ENCODE data around the gene ZNF423.

Gene ZNF423

DNA sequence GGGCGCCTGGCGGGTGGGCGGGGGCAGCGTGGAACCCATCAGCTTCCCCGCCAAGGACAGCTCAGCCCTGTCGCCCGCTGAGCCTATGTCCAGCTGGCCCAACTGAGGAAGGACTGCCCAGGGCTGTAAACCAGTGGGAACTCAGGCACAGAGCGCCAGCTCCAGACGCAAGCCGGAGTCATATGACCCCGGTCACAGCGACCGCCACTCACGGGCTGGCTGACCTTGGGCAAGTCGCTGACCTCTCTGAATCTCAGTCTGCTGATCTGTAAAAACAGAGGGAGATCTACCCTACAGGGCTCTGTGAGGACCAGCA lies 312.3 kb downstream of the ZNF423 start:
- in situ Hi-C loops (cut with MboI; ENCODE audit: low sequenced_read_pairs) = no loop called here

DNA sequence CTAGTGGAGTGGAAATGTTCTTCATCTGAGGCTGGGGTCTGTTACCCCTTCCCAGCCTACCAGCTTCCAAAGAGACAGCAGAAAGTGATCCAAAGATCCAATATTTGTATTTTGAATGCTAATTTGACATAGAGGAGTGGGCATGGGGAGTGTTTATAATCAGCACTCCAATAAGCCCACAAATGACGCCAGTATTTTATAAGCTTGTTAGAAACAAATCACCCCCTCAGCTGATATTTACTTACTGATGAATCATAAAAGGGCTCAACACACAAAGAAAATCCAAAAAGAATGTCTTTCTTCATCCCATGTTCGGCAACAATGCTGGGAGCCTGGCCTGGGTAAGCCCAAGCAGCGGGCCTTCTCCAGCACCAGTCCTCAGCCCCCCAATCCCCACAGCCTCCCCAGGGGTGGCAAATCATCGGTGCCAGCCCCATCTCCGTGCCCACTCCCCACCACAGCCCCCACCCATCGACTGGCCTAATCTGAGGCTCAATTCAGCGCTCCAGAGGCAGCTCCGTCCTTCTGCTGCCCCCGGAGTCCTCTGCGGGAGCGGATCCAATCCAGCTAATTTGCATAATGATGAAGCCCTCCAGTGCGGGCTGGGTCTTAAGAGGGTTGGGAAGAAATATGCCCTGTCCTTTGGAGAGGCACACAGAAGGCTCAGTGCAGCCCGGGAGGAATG lies 312.8 kb downstream of the ZNF423 start:
- in situ Hi-C loops (cut with MboI; ENCODE audit: low sequenced_read_pairs) = no loop called here

DNA sequence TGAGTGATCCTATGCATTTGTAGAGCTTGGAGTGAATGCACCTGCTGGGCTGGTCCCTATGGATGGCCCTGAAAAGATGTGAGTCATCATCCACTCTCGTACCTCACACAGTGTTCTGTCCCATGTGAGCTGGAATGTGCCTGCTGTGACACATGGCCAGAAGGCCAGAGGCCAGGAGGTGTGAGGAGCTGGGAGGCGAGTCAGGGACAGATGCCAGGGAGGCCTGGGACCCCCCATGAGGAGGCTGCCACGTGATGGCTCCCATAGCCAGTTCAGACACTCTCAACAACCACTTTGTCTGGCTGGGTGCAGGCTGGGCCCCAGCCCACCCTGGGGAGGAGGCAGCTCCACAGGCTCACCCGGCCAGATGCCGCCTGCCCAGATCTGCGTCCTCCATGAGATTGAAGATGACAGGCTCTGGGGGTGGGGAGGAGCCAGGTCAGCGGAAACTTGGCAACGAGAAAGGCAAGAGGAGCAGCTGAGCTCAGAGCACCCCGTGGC lies 313.5 kb downstream of the ZNF423 start:
- in situ Hi-C loops (cut with MboI; ENCODE audit: low sequenced_read_pairs) = no loop called here

DNA sequence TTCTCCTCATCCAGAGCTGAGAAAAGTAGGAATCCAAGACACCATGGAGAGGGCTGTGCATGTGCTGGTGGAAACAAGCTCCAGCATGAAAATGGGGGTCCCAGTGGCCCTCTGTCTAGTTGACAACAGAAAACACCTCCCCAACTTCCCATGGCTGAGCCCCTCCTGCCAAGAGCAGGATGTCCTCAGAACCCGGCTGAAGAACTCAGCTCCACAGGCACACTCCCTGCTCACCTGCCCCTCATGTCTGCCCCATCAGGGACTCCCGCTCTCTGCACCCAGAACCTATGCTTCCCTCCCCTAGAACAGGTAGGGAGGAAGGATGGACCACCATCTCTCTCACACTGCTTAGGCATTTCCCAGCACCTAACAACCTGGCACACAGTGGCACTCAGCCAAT lies 315.1 kb downstream of the ZNF423 start:
- in situ Hi-C loops (cut with MboI; ENCODE audit: low sequenced_read_pairs) = no loop called here

DNA sequence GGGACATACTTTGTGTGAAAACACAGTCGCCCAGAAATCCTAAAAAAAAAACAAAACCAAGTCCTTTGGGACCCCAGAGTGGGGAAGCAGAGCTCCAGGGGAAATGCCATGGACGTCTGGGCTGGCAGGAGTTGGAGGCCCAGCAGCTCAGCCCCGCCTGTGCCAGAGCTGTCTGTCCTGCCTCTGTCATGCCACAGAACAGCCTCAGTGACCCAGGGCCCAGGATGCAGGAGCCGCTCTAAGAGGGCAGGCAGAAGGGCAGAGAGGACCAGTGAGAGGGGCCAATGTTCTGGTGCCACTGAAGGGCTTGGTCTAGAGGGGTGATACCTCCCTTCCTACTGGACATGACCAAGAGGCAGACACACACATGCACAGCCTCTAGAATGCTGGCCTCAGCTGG lies 316.2 kb downstream of the ZNF423 start:
- in situ Hi-C loops (cut with MboI; ENCODE audit: low sequenced_read_pairs) = no loop called here

DNA sequence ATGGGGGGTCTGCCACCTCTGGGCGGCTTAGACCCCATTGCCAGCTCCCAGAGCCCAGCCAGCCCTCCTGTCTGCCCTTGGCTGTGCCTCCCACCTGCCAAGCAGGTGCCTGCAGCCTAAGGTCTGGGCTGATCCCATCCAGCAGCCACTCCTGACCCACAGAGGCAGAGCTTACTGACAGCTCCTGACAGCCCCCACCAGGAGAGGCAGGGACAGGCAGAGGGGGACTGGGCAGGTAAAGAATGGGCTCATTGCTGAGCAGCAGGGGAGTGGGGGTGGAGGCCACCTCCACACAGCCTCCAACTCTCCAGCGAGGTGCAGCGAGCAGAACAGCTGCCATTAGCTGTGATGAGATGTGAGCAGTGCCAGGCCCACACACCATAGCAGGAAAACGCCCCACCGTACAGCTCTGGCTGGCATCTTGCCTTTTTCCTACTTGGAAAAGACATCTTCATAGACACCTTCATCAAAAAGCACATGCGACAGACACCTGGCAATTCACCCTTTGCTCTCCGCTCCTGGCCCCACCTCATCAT lies 317.9 kb downstream of the ZNF423 start:
- in situ Hi-C loops (cut with MboI; ENCODE audit: low sequenced_read_pairs) = no loop called here

DNA sequence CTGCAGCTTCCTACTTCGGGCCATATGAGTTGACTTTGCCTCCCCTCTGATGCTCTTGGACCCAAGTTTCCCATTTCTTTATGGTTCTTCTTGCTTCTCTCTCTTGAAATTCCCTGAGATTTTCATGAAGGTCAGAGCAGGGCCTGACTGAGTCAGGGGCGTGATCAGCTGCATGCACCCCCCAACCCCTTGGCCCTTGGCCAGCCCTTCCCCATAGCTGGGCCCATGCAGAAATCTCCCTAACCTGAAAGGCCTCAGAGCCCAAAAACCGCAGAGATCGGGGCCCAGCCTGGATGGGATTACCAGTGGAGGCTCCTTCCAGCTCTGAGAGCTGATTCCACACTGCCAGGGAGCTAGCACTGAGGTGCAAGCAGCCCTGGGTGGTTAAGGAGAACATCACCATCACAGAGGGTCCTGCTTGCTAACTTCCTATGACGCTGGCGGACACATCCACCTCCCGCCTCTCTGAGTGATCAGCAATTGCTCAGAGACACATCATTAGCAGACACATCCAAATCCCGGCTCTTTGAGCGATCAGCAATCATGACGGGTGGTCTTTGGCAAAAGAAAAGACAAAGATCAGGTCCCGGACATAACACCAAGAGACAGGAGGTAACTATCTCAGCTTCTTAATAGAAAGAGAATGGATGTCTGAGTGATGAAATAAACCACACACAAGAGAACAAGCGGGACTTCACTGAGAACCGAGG lies 320.9 kb downstream of the ZNF423 start:
- in situ Hi-C loops (cut with MboI; ENCODE audit: low sequenced_read_pairs) = no loop called here

GRCh38 chr16:49533422-49533821 lies 322.5 kb downstream of the ZNF423 start:
- in situ Hi-C loops (cut with MboI; ENCODE audit: low sequenced_read_pairs) = no loop called here

GRCh38 chr16:49532873-49533272 lies 323.0 kb downstream of the ZNF423 start:
- in situ Hi-C loops (cut with MboI; ENCODE audit: low sequenced_read_pairs) = no loop called here

- in situ Hi-C loops (cut with MboI; ENCODE audit: low sequenced_read_pairs) = no loop called here
These were observed 323.7 kb downstream of the ZNF423 start for GRCh38 chr16:49531931-49532840.

GRCh38 chr16:49531425-49531824 lies 324.5 kb downstream of the ZNF423 start:
- in situ Hi-C loops (cut with MboI; ENCODE audit: low sequenced_read_pairs) = no loop called here

DNA sequence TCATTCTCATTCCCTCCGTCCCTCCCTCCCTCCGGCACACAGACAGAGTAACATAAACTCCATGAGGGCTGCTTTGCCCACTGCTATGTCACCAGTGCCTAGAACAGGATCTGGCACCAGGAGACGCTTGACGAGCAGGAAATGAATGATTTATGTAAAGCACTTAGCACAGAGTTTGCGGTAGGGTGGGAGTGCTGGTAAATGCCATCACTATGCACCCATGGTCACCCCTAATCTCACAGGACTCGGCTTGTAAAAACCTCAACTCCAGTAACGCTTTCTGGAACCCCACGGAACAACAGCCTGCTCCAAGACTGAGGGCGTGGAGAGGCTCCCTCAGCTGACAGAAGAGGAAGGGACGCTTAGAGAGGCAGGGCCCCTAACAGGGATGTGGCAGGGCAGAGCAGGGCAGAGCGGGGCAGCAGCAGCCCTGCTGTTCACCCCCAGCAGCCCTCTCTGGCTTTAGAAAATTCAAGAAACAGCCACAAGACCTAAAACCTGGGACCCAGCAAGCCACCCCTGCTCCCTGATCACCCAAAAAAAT lies 325.4 kb downstream of the ZNF423 start:
- in situ Hi-C loops (cut with MboI; ENCODE audit: low sequenced_read_pairs) = no loop called here

GRCh38 chr16:49529411-49530045 lies 326.4 kb downstream of the ZNF423 start:
- in situ Hi-C loops (cut with MboI; ENCODE audit: low sequenced_read_pairs) = no loop called here

- in situ Hi-C loops (cut with MboI; ENCODE audit: low sequenced_read_pairs) = no loop called here
These were observed 327.0 kb downstream of the ZNF423 start for GRCh38 chr16:49528866-49529288.

DNA sequence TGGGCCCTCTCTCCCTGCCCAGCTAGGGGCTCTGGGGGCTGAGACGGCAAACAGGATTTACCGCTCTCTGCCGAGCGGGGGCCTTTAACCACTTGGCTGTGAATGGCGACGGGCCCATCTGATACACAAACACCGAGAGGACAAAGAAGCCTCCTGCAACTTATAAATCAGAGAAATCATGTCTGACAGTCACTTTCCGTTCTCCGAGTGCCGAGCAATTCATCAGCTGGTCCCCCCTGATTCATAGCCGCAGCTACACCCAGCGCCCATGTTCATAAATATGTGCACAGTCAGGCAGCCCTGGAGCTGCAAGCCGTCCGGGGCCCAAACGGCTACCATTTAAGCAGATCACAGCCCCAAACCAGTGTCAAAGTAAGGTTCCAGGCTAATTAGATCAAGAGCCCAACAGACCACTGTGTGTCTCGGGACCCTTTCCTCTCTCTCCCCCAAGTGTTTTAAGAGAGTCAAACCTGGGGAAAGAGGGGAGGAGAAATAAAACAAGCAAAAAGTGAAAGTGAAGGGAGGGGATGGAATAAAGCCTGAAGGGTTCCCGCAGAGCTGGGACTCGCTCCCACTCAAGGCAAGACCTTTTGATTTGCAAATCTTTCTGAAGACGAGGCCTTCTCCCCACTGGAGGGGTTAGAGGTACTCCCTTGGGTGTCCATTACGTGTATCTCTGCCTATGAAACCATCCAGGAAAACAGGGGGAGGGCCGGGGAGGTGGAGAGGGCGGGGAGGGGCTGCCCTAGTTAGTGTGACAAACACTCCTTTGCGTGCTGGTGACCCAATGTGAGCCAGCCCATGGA lies 327.6 kb downstream of the ZNF423 start:
- in situ Hi-C loops (cut with MboI; ENCODE audit: low sequenced_read_pairs) = no loop called here

DNA sequence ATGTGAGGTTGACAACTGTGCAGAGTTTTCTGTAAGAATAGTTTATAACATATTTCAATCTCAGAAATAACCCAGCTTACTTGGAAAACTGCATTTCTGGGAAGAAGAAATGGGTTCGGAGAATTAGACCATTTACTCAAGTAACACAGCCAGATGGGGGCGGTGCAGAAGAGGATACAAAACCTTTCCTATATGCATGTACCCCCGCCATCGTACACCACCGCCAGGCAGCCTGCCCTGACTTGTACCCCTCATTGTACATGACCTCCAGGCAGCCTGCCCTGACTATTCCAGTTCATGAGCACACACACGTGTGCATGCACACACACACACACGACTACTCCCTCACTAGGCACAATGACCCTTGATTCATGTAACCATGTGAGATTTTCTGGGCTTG lies 328.3 kb downstream of the ZNF423 start:
- in situ Hi-C loops (cut with MboI; ENCODE audit: low sequenced_read_pairs) = no loop called here

DNA sequence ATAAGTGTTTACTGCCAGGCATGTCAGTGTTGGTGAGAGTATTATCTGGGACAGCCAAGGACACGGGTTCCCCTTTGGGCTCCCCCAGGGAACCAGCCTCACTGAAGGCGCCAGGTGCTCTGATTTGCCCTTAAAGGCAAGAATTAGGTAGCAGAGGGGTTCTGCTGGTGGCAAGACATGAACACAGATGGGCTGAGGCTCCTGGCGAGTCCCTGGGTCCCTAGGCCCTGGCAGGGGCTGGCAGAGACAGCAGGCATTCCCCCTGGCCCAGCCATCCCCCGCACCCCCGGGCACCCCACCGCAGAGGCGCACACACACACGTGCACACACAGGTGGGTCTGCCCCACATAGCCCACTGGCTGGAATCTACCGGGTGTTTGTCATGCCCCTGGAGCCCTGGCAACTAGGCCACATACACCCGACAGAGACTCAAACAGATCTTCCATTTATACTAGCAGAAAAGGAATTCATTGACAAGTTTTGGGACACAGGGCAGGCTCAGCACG lies 329.0 kb downstream of the ZNF423 start:
- in situ Hi-C loops (cut with MboI; ENCODE audit: low sequenced_read_pairs) = no loop called here

GRCh38 chr16:49524947-49525315 lies 331.0 kb downstream of the ZNF423 start:
- in situ Hi-C loops (cut with MboI; ENCODE audit: low sequenced_read_pairs) = no loop called here

DNA sequence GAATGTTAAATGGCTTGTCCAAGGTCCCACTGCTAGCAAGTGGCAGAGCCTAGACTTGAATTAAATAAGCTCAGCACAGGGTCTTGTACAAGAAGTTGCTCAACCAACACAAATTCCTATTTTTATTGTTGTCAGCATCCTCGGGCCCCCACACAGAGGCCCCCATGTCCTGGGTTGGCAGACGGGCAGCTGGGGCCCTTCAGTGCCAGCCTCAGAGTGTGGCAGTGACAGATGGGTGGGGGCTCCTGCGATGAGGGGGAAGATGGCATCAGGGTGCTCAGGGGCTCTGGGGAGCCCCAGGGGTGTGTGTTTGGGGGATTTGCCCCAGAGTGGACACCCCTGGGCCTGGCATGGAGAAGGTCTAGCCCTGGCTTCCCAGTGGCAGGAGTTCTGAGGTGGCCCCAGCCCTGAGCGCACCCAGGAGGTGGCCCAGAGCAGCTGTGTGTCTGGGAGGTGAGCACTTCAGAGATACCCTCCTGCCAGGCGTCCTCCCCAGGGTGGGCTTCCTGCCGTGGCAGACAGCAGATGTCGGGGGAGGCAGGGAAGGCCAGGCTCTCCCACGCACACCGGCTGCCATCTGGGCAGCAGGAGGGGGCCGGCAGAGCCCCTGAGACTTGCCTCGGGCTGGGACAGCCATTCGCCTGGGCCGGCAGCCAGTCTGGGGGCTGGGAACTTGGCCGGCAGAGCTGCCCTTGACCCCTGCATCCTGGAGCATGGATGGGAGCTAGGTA lies 331.5 kb downstream of the ZNF423 start:
- in situ Hi-C loops (cut with MboI; ENCODE audit: low sequenced_read_pairs) = no loop called here

All from HL-60/S4 (cell line).